IPS-NIHi7 (cell line): ENCODE measurements around the gene C1QTNF9.
"Not testable (repeated sequence)": the region's sequence is repeated elsewhere in the genome, so short reads cannot be mapped to it uniquely, and the experiment has no call there.

Experiments
- DNase-seq: peaks from one replicate; pipeline ENCODE4 v3.0.0; 2012; ENCODE audit warnings: mixed read lengths; ENCODE audit errors: extremely low spot score

C1QTNF9 gene, protein sequence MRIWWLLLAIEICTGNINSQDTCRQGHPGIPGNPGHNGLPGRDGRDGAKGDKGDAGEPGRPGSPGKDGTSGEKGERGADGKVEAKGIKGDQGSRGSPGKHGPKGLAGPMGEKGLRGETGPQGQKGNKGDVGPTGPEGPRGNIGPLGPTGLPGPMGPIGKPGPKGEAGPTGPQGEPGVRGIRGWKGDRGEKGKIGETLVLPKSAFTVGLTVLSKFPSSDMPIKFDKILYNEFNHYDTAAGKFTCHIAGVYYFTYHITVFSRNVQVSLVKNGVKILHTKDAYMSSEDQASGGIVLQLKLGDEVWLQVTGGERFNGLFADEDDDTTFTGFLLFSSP

DNA sequence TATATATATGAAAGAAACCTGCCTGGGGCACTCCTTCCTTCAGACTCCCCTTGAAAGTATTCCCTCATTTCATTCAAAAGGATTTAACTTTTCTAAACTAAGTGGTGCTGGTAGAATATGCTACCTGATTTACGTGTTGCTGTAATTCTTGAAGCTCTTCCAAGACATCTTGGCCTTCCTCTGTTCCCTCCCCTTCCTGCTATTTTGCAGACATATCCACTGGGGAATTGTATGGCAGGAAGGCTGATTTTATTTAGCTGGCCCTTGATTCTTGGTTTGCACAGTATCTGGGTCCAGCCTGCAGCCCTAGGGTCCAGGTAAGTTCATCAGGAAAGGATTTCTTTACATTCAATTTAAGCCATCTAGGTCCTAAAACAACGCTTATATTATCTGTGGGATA, at the start of gene C1QTNF9:
Gene C1QTNF9 (plus strand): TSS at position 281 of the 400 bp plus-strand sequence. CDS start 6,424 bp downstream, outside the sequence.
- DNase-seq: not testable (repeated sequence)

DNA sequence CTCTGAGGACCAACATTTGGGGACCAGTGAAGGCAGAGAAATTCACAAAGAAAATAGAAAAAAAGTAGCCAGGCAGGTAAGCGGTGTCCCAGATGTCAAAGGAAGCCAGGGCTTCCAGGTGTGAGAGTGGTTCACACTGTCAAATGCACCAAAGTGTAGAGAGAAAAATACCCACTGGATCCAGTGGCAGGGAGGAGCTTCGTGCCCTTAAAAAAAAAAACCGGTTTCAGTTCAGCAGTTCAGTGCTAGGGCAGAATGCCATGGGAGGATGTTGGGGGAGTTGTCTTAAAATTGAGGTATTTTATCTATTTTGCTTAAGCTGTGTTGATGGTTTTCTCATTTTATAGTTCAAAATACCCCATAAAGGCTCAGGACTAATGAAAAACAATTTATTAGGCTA, 47.8 kb upstream of the C1QTNF9 start:
- no peak for DNase-seq

DNA sequence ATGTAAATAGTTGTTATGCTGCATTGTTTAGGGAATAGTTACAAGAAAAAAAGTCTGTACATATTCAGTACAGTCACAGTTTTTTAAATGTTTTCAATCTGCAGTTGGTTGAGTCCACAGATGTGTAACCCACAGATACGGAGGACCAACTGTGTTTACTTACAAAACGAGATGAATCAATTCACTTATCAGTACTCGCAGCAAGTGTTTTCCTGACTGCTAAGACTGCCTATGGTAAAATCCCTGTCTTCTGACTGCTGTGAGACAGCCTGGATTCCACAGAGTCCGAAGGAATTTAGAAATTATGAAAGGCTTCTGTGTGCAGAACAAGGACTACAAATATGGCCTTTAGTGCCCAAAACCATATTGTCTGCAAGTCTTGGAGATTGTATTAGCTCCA, 45.7 kb upstream of the C1QTNF9 start:
- DNase-seq: no peak

DNA sequence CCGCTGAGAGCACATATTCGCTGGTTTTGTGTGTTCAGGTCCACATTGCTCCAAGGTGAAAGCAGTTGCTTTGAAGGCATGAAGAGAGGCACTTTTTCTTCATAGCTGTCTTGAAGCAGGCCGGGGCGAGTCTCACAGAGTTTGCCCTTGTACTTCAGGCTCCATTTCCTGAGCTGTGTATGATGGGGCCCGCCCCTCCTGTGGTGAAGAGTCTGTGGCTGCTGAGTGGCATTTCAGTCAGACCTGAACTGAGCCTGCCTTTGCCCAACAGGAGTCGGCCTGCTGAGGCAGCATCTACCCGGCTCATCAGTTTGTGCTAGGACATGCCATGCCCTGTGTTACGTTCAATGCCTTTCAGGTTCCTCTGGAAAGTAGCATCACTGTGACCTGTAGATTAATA, 44.4 kb upstream of the C1QTNF9 start:
- DNase-seq: no peak

DNA sequence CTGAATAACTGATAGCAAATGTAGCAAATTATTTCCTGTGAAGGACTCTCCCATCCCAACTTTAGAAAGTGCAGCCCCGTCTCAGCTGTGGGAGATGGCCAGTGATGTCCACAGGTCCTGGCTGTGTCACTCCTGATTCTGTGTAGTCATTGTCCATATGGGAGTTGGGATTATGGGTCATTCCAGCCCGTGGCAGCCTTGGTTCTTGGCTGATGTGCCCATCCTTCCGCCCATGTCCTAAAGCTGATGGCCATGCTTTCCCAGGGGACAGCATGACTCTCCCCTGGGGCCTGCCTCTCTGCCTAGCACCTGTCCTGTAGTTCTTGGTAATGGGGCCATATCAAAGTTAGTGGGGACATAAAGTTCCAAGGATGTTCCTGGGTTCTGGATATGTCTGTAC, 43.9 kb upstream of the C1QTNF9 start:
- DNase-seq: no peak

DNA sequence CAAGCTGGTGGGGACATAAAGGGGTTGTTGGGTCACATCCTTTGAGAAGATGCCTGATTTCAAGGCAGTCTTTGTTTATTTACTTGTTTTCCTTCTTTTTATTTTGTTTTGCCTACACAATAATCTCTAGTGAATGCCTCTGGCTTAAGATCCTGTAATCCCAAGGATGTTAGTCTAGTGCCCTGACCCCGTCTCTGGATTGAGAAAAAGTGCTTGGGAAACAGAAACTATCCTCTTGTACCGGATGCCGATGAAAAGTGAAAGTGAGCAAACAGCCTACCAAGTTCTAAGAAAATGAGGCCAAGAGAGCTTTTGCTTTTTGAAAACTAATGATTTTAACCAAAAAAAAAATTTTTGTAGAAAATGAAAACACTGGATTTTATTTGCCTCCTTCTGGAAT, 42.1 kb upstream of the C1QTNF9 start:
- no peak for DNase-seq

DNA sequence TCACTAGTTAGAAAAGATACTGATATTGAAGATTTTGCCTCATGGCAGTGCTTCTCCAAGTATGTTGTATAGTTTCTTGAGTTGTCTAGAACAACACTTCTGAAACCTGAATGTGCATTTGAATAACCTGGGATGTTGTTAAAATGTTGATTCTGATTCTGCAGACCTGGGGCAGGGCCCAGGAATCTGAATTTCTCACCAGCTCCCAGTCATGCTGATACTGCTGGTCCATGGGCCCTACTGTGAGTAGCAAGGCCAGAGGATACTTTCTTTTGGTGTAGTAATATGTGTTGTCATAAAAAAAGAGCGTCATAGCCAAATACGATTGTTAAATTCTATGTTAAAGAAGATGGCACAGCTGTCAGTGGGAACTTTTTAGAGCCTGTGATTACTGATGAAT, 41.6 kb upstream of the C1QTNF9 start:
- DNase-seq: no peak

DNA sequence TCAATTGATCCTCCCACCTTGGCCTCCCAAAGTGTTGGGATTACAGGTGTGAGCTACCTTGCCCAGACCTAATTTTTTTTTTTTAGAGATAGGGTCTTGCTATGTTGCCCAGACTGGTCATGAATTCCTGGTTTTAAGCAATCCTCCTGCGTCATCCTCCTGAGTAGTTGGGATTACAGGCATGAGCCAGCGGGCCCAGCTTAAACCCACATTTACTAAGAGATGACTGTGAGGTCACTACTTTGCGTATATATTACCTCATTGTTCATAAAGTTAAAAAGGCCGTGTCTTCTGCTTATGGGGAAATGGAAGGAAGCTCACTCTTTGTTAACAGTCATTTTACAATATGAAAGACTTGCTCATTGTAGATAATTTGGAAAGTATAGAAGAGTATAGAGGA, 39.6 kb upstream of the C1QTNF9 start:
- no peak for DNase-seq

DNA sequence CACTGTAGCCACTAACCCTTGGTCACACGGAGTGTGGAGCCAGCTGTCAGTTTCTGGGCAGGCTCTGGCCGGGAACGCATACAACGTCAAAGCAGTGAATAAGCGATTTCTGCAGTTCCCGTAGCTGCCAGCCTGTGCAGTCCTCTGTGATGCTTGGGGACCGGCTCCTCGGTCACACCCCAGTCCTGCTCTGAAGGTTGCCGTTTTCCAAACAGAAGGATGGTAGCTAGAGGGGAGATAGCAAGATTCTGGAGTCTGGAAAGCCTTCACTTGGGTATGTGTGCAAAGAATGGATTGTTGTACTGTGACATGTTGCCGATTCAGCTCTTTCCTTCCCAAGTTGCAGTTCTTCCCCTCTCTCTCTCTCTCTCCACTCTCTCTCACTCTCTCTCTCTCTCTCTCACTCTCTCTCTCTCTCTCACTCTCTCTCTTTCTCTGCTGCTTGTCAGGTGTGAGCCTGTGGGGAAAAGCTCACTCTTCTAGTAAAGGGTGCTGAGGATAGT, 38.7 kb upstream of the C1QTNF9 start:
- DNase-seq: no peak

DNA sequence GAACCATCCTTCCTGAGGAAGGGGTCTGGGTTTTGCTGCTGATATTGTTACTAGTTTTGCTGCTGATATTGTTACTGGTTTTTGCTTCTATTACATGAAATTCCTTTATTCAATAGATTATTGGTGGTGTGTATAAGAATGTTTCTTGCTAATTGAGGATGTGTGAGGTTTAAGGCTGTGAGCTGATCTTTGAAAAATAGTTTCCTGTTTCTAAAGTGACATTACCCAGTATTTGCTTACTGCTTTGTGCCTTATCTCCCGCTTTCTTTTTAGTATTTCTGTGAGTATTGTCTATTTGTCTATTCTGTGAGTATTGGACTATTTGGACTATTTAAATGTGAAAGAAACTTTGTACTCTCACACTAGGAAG, 38.2 kb upstream of the C1QTNF9 start:
- DNase-seq: no peak

DNA sequence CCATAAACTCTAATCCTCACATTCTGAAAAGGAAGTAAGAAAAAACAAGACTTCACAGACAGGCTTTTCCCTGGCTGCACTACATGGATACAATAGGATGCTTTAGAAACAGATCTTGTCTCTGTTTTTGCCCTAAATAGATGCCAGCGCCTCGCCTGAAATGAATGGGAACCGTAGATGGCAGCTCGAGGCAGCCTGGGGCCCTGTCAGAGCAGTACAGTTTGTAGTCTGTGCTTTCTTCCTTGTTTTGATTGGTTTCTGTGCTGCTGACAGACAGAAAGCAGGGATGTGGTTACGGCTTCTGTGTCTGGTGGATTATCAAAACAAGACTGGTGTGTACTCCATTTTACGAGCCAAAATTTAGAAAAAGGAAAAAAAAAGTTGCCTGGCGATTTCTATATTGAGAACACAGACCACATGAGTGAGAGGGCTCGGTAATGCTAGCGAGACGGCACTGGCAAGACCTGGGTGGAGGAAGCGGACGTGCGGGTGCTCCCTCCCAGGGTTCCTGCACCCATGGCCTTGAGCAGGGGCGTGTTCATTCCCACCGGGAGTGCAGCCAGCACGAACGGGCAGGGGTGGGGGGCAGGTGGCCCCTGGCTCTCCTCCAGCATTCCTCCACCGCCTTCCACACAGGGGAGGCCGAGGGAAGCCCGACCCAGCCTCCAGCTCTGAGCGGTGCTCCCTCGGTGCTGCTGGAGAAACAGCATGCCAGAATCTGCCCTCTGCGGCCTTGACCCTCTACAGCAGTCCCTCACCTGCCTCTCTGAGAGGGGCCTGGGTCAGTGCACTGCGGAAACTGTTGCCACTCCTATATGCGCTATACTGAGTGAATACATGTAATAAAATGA, 37.6 kb upstream of the C1QTNF9 start:
- DNase-seq: no peak

DNA sequence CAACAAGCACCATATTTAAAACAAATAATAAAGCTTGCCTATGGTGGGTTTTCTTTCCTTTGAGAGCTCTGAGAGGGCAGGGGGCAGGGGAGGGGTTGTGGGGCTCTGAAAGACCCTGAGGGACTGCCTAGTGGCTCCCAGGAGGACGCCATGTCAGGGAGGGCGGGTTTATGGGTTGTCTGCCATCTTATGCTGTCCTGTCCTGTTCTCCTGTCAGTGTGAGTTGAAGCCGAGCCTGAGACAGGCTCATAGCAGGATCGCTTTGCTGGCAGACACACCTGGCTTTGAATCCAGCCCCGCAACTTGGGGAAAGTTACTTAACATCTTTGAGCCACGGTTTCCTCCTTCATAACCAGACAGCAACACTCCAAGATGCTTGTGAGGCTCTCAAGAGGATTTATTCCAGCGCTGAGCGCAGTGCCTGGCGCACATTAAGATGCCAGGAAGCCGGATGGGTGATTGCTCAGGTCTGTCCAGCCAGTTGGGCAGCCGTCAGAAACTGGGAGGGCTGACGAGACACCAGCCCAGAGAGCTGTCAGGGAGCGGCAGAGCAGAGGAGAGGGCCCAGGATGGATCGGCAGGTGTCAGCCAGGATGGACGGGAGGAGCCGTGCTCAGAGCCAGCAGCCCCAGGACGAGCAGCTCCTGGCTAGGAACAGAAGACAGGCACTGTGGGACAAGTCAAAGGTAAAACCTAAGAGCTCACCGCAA, 36.8 kb upstream of the C1QTNF9 start:
- no peak for DNase-seq

DNA sequence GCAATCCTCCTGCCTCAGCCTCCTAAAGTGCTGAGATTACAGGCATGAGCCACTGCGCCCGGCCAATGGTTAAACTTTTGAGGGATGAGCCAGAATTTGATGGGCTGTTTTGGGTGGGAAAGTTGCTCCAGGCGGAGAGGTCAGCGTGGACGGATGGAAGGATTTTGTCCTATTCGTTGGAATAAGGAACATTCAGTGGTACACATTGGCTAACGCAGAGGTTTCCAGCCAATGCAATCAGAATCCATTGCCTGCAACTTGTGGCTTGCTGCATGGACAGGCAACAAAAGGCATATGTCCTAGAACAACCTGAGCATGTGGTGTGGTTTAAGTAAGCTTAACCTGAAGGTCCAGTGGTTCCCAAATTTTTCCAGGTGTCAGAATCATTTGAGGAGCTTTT, 35.5 kb upstream of the C1QTNF9 start:
- no peak for DNase-seq

DNA sequence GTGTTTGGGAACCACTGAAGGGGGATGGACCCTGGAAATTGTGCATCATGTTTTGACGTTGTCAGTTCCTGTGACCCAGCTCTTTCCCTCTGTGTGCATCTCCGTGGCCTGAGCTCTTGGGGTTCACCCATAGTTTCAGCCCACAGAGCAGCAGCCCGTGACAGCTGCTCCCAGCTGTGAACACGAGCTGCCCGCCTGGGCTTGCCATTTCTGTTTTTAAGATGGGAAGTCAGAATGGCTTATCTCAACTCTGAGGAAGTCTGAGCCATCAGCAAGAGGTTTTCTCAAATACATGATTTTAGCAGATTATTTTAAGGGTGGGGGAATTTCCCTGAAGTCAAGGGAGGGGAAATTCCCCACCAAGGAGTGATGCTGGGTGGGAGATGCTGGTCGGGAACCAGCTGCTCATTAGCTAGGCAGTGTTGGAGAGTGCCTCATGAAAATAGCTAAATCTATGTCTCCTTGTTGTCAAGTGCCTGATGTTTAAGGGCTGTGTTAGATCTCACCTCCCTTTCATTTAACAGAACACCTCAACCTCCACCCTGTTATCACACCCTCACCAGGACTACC, 34.8 kb upstream of the C1QTNF9 start:
- DNase-seq: no peak

DNA sequence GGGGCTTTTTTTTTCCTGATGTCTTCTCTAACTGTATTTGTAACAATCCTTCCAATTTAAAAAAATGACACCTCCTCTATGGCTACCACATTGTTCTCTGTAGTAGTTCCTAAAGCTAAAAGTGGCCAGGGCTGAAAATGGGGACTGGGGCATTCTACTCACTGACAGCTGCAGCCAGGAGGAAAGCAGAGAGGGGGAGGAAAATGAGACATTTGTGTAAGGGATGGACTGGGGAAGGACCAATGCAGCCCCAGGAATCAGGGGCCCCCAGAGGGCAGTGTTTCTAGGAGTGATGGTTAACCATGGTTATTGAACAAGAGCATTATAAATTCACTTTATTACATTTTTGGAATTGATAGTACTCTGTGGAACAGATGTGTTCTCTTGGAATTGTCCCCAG, 34.3 kb upstream of the C1QTNF9 start:
- no peak for DNase-seq

DNA sequence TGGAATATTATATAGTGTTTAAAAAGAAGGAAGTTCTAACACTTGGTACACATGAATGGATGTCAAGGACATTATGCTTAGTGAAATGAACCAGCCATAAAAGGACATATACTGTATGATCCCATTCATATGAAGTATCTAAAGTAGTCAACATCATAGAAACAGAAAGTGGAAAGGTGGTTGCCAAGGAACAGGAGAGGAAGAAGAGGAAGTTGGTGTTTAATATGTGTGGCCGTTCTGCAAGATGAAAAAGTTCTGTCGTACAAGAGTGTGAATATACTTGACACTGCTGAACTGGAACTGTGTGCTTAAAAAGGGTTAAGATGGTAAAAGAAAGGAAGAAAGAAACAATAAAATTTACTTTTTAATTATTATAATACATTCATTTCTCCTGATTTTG, 33.1 kb upstream of the C1QTNF9 start:
- no peak for DNase-seq

DNA sequence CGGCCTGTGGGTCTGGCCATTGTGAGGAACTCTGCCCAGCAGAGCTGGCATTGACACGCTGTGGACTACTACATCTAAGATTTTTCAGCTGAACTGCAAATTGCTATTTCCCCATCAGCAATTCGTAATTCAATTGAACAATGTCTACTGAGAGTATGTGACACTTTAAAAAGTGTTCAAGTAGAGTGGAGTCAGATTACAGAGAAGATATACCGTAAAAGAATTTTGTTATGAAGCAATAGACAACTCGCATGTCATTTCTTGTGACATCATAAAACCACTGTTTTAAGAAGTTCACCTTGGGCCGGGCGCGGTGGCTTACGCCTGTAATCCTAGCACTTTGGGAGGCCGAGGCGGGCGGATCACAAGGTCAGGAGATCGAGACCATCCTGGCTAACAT, 32.5 kb upstream of the C1QTNF9 start:
- no peak for DNase-seq

DNA sequence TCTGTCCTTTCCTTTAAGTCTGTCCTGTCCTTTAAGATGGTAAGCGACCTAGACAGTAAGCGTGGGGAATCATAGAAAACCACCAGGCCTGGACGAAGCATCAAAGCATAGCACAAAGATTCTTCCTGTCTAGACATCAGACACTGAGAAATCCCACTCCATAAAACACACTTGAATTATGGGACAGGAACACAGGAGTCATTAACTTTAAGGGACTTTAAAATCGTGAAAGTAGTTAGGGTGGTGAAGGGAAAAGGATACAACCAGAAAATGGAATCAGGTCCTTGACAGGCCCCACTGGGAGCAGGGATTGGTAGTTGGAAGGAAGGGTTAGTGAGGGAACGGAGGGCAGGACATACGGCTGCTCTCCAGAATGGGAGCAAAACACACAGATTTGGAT, 31.6 kb upstream of the C1QTNF9 start:
- no peak for DNase-seq

DNA sequence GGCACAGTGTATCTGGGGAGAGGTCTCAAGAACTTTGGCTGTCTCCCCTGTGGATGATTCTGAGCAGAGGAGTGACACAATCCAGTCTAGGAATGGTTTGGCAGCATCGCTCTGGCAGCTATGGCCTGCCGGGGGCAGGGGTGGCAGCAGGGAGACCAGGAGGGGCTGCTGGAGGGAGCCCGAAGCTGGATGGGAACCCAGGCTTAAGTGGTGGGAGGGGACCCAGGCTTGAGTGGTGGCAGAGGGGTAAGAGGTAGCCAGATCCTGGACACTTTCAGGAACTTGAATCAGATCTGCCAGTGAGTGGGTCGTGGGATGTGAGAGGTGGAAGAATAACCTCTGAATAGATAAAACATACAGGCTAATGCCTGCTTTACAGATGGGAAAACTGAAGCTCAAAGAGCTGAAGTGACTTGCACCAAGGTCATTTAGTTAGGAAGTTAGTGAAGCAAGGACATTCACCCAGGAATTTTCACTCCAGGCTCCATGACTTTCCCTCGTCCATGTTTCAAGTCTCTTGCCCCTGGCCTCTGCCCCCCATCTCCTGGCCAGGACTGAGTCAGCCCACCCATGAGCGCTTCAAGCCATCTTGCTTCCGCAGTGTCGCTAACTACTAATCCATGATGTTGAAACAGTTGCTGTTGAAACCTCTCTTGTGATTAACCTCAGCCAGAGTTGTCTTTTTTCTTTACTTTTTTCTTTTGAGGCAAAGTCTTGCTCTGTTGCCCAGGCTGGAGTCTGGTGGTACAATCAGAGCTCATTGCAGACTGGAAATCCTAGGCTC, 29.9 kb upstream of the C1QTNF9 start:
- DNase-seq: no peak

DNA sequence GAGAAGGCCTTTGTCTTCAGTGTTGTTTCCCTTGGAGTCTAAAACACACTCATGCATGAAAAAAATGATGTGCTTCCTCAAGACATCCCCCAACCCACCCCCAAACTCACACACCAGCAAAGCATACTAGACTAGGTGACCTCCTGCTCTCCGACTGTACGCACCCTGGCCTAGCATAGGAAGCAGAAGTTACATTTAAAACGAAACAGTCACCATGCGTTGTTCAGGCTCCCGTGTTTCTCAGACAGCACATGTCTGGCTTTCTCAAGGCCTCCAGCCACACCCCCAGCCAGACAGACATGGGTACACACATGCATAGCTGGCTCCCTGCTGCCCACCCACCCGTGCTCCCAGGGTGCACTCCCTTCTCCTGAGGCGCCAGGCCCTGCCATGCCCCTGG, 28.7 kb upstream of the C1QTNF9 start:
- no peak for DNase-seq
